Neural cell (in vitro differentiated cells): ENCODE data around the gene SLC17A7. TPM values are rescaled to one million over a fixed set of nuclear protein-coding genes. Genes with fewer than 3 reads are reported as not detected.
A peak's percentile ranks its signal among the peaks of the same experiment; 100 is the strongest.
"Not testable (repeated sequence)": the region's sequence is repeated elsewhere in the genome, so short reads cannot be mapped to it uniquely, and the experiment has no call there.

Experiments
- H2AFZ ChIP-seq: fragments of 200-600, 300-800 bp; sonication (generic), shearing (Covaris generic); 2 replicates; pipeline ENCODE4 v1.6.0; 2014; ENCODE audit warnings: low read depth, mild to moderate bottlenecking, antibody characterized with exemption, low read length, moderate library complexity
- H3F3A ChIP-seq: fragments of 200-600 bp; shearing (Covaris generic); 2 replicates; pipeline ENCODE4 v1.6.1; 2016; ENCODE audit warnings: mild to moderate bottlenecking, moderate library complexity, mixed read lengths, antibody characterized with exemption, low read length; ENCODE audit not compliant: insufficient read depth, poor library complexity, severe bottlenecking
- H3K27ac ChIP-seq: fragments of 200-600, 300-800 bp; sonication (generic), shearing (Covaris generic); 2 replicates; pipeline ENCODE4 v1.5.1; 2014; ENCODE audit warnings: mild to moderate bottlenecking, low read length, moderate library complexity
- H3K27me3 ChIP-seq: fragments of 300-800, 200-600 bp; sonication (generic), shearing (Covaris generic); 2 replicates; pipeline ENCODE4 v1.6.0; 2014; ENCODE audit warnings: mild to moderate bottlenecking, low read depth, low read length, moderate library complexity; ENCODE audit not compliant: insufficient read depth
- H3K36me3 ChIP-seq: fragments of 300-800, 200-600 bp; sonication (generic), shearing (Covaris generic); 2 replicates; pipeline ENCODE4 v1.5.1; 2014; ENCODE audit warnings: mild to moderate bottlenecking, antibody characterized with exemption, low read length, moderate library complexity; ENCODE audit not compliant: insufficient read depth
- H3K4me2 ChIP-seq: fragments of 300-800, 200-600 bp; sonication (generic), shearing (Covaris generic); 2 replicates; pipeline ENCODE4 v1.6.0; 2014; ENCODE audit warnings: mild to moderate bottlenecking, low read length
- H3K4me3 ChIP-seq: fragments of 300-800, 200-600 bp; sonication (generic), shearing (Covaris generic); 2 replicates; pipeline ENCODE4 v1.5.1; 2014; ENCODE audit warnings: mild to moderate bottlenecking, low read length, moderate library complexity
- H3K79me2 ChIP-seq: fragments of 200-600 bp; shearing (Covaris generic); replicated peaks from 2 replicates; pipeline ENCODE4 v1.6.0; 2014; ENCODE audit warnings: mild to moderate bottlenecking, low read length, moderate library complexity; ENCODE audit not compliant: insufficient read depth
- H3K9ac ChIP-seq: fragments of 300-800, 200-600 bp; sonication (generic), shearing (Covaris generic); 2 replicates; pipeline ENCODE4 v1.6.1; 2016; ENCODE audit warnings: mild to moderate bottlenecking, low read length, mixed read lengths
- H3K9me2 ChIP-seq: fragments of 200-600 bp; shearing (Covaris generic); 2 replicates; pipeline ENCODE4 v1.6.1; 2016; ENCODE audit warnings: mild to moderate bottlenecking, low read length, mixed read lengths; ENCODE audit not compliant: insufficient read depth
- H3K9me3 ChIP-seq: fragments of 200-600, 300-800 bp; sonication (generic), shearing (Covaris generic); 2 replicates; pipeline ENCODE4 v1.6.1; 2016; ENCODE audit warnings: mild to moderate bottlenecking, mixed run types, low read length, moderate library complexity, mixed read lengths
- H4K20me1 ChIP-seq: fragments of 200-600 bp; shearing (Covaris generic); 2 replicates; pipeline ENCODE4 v1.6.1; 2016; ENCODE audit warnings: mild to moderate bottlenecking, mixed run types; ENCODE audit not compliant: insufficient read depth
- CTCF ChIP-seq: fragments of 450-650 bp; IDR thresholded peaks from 2 replicates; pipeline ENCODE4 v1.5.1; 2014; ENCODE audit warnings: antibody characterized with exemption, mild to moderate bottlenecking, moderate library complexity; ENCODE audit not compliant: poor library complexity, severe bottlenecking
- EZH2 ChIP-seq: fragments of 200-600, 300-800 bp; shearing (Covaris generic), sonication (generic); IDR thresholded peaks from 2 replicates; pipeline ENCODE4 v1.6.1; 2014; ENCODE audit warnings: antibody characterized with exemption, low read length, borderline replicate concordance, mild to moderate bottlenecking; ENCODE audit not compliant: insufficient read depth, poor library complexity, severe bottlenecking
- POLR2AphosphoS5 ChIP-seq: IDR thresholded peaks from 2 replicates; pipeline ENCODE4 v1.6.1; 2012
- REST ChIP-seq: IDR thresholded peaks from 2 replicates; pipeline ENCODE4 v1.6.1; 2012; ENCODE audit warnings: borderline replicate concordance
- polyA plus RNA-seq: library from polyadenylated mRNA; depleted of rRNA; stranded (reverse); fragments of >200 nt; gene quantifications from 2 replicates; pipeline ENCODE4 v1.2.3, GENCODE V29; 2014

SLC17A7 gene
- polyA plus RNA-seq, 1 donor from 2014 or later = 0.07 TPM

GRCh38 chr19:49473868-49474541, 32.7 kb upstream of the SLC17A7 start, which contains the start of gene FLT3LG:
FLT3LG (plus strand) TSS chr19:49474215; CDS start chr19:49474640, 425 bp downstream.
- no peaks in the 10 kb centered on the region for H3K36me3 ChIP-seq
- H3K79me2 ChIP-seq = no peaks in the 10 kb centered on the region
- no peaks in the 10 kb centered on the region for H3K9me2 ChIP-seq
- no peak within 1 kb of the TSS for H3K9ac ChIP-seq
- no peak for TF ChIP-seq REST
- peak; percentile 44 for TF ChIP-seq CTCF
- H4K20me1 ChIP-seq = no peaks in the 10 kb centered on the region
- H3K27me3 ChIP-seq = peaks cover 4% of the 10 kb centered on the region
- H3F3A ChIP-seq = no peaks in the 10 kb centered on the region
- H2AFZ ChIP-seq = no peak within 1 kb of the TSS
- H3K27ac ChIP-seq = no peak within 1 kb of the TSS
- H3K9me3 ChIP-seq = no peaks in the 10 kb centered on the region
- H3K4me3 ChIP-seq = no peak within 1 kb of the TSS
- no peak within 1 kb of the TSS for H3K4me2 ChIP-seq

GRCh38 chr19:49473501-49473867, 32.2 kb upstream of the SLC17A7 start:
- not testable (repeated sequence) for H3K79me2 ChIP-seq, H3F3A ChIP-seq, H3K9me3 ChIP-seq, H3K4me2 ChIP-seq, H3K27ac ChIP-seq, H3K27me3 ChIP-seq, H3K9me2 ChIP-seq, H2AFZ ChIP-seq, H3K4me3 ChIP-seq, H4K20me1 ChIP-seq, H3K36me3 ChIP-seq, H3K9ac ChIP-seq

- no peaks in the 10 kb centered on the region for H3F3A ChIP-seq
- no peaks in the 10 kb centered on the region for H3K9me2 ChIP-seq
- no peaks in the 10 kb centered on the region for H3K9me3 ChIP-seq
- no peak overlapping the region for H3K9ac ChIP-seq
- no peaks in the 10 kb centered on the region for H4K20me1 ChIP-seq
- H3K27me3 ChIP-seq = peaks cover 4% of the 10 kb centered on the region
- no peaks in the 10 kb centered on the region for H3K36me3 ChIP-seq
- H3K4me3 ChIP-seq = no peak overlapping the region
- no peak for TF ChIP-seq POLR2AphosphoS5
- no peak for TF ChIP-seq EZH2
- H3K4me2 ChIP-seq = no peak overlapping the region
- no peak overlapping the region for H3K27ac ChIP-seq
- no peak overlapping the region for H2AFZ ChIP-seq
- no peaks in the 10 kb centered on the region for H3K79me2 ChIP-seq
Measured at GRCh38 chr19:49472936-49473335, 31.6 kb upstream of the SLC17A7 start.
